ENCODE results near the gene SLC2A2.
"Not testable (repeated sequence)": the region's sequence is repeated elsewhere in the genome, so short reads cannot be mapped to it uniquely, and the experiment has no call there.

The SLC2A2 gene

DNA sequence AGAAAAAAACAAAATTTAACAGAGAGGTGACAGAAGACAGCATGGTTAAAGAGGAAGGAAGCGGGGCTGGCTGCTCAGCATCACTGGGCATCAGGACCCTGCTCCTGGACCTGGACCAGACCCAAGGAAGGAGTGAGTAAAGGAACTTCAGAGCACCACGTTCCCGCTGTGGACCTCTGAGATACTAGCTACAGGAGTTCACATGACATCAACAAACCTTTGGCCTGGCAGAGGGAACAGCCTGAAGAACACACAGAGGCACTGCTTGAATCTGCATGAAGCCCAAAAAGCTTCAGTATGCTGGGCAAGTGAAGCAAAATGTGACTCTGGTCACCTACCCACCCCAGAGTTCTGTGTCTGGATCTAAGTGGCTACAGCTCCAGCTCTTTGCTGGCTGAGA is 38.1 kb downstream of the SLC2A2 start:
- no peak for DNase-seq (ENCODE audit: low read depth, low spot score)

DNA sequence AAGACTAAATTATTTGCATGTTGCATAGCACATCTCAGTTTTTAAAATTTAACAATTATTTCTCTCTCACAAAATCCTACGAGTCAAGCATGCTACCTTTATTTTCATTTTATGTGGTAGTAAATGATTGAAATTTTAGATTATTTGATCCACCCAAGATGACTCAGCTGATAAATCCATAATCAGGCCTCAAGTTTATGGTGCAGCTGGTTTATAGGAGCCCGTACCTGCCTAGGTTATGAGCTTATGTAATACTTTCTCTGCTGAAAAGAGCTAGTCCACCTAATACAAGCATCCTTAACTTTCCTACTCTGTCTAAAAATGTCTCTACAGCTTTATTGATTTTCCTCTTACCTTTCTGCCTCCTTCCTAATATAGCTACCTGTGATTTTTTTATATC is 41.2 kb downstream of the SLC2A2 start:
- DNase-seq (ENCODE audit: low read depth, low spot score), result no peak

DNA sequence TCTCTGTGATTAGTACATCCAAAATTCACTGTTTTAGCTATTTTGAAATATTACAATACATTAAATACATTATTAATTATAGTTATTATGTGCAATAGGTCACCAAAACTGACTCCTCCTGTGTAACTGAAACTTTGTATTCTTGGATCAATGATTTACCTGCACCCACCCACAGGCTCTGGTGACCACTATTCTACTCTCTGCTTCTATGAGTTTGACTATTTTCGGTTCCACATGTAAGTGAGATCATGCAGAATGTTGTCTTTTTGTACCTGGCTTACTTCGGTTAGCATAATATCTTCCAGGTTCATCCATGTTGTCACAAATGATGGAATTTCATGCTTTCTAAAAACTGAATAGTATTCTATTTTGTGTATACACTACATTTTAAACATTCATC is 43.8 kb downstream of the SLC2A2 start:
- no peak for DNase-seq (ENCODE audit: low read depth, low spot score)

DNA sequence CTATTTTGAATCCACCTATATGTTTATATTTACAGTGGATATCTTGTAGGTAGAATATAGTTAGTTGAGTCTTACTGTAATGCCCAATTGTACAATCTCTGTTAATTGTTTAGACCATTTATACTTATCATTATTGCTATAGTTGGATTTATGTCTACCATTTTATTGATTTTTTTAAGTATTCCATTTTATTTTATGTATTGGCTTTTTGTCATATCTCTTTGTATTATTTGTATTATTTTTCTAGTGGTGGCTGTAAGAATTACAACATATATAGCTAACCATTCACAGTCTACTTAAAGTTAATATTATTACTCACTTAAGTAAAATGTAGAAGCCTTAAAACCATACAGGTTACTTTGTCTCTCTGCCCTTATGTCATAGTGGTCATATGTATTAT is 46.1 kb downstream of the SLC2A2 start:
- no peak for DNase-seq (ENCODE audit: low read depth, low spot score)

DNA sequence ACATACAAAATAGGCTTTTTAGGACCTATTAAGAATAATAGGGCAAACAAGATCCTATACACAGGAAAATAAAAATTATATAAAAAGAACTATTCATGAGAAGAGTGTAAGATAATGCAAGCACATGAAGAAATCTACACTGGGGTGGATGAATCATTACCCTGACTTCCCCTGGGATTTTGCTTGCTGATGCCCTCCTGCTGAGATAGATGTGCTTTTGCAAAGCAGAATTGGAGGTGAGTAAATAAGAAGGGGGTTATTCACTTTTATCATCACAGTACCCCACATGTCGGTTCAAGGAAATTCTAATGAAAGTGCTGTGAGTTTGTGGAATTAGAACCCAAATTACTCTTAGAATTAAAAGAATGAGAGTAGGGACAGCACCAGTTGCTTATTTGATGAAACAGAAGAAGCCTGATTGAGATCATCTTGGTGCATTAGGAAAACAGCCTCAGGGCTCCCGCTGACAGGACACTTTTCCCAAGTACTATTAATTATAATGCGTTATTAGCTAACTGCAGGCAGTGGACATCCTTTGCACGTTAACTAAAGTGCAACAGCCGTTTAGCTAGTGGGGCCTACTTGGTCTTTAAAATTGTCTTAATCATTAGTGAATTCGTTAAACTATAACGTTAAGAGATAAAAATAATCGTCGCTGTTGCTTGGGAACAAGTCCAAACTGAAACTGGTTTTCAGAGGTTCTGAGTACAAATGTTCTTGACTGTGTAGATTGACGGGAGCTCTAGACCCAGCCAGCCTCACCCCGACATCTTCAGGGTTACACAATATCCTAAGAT is 48.4 kb downstream of the SLC2A2 start:
- no peak for DNase-seq (ENCODE audit: low read depth, low spot score)

DNA sequence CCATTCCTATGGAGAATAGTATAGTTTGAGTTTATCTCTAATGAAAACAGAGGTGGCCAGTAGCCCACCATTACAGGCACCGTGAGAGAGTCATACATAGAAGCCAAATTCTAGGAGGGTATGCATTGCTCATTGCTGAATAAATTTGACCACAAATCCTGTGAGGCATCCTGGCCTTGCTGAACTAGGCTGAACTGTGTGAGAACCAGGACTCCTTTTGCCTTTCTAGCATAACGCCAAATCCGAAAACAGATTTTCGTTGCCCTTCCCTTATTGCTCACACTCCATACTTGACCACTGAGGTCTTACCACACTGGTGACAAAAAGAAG is 50.4 kb downstream of the SLC2A2 start:
- no peak for DNase-seq (ENCODE audit: low read depth, low spot score)

DNA sequence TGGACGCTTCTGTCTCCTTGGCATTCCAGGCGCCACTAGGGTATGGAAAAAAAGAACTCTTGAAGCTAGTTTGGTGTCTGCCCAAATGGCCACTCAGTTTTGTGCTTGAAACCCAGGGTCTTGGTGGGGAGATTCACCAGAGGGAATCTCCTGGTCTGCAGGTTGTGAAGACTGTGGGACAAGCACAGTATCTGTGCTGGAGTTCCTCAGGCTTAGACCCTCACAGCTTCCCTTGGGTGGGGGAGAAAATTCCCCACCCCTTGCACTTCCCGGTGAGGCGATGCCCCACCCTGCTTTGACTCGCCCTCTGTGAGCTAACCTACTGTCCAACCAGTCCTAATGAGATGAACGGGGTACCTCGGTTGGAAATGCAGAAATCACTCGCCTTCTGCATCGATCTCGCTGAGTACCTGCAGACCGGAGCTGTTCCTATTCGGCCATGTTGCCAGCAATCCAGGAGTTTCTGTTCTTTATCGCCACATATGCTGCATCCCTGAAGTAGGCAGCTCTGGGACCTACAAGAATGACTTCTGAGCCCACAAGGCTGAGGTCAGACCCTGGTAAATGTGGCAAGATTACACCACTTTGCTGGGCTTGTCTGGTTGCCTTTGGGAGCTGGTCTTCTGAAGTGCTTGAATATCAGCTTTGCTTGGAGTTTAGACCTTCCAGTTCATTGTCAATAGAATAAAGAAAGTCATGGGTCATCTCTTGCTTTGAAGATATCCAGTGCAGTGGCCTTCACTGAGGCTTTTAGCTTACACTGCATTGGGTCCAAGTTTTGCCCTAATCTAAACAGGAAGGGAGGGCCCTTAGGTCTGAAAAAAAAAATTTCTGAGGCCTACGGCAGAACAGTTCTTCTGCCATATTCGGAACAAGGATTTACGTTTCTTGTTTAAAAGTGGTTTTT is 51.0 kb downstream of the SLC2A2 start:
- DNase-seq (ENCODE audit: low read depth, low spot score), result no peak

DNA sequence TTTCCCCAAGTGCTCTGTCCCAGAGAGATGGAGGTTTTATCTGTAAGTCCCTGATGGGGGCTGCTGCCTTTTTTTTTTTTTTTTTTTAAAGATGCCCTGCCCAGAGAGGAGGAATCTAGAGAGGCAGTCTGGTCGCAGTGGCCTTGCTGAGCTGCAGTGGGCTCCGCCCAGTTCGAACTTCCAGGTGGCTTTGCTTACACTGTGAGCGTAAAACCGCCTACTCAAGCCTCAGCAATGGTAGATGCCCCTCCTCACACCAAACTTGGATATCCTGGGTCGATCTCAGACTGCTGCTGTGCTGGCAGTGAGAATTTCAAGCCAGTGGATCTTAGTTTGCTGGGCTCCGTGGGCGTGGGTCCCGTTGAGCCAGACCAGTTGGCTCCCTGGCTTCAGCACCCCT is 51.6 kb downstream of the SLC2A2 start:
- DNase-seq (ENCODE audit: low read depth, low spot score), result no peak

DNA sequence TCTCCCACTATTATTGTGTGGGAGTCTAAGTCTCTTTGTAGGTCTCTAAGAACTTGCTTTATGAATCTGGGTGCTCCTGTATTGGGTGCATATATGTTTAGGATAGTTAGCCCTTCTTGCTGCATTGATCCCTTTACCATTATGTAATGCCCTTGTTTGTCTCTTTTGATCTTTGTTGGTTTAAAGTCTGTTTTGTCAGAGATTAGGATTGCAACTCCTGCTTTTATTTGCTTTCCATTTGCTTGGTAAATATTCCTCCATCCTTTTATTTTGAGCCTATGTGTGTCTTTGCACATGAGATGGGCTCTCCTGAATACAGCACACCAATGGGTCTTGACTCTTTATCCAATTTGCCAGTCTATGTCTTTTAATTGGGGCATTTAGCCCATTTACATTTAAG is 53.6 kb downstream of the SLC2A2 start:
- not testable (repeated sequence) for DNase-seq (ENCODE audit: low read depth, low spot score)

DNA sequence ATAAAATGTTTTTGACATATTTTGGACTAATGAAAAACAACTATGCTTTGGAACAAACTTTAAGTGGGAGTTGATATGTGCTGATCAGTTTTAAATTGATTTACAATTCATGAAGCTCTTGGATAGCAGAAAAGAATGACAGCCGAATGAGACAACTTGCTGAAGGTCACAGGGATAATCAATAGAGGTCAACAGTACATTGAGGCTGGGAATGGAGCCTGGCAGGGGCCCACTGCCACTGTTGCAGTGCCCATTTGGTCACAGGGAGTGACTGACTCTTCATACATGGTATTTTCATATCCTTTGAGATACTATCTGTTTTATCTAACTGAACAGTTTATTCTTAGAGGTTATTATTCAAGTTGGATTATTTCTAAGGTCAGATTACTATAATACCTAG is 59.4 kb downstream of the SLC2A2 start:
- no peak for DNase-seq (ENCODE audit: low read depth, low spot score)

DNA sequence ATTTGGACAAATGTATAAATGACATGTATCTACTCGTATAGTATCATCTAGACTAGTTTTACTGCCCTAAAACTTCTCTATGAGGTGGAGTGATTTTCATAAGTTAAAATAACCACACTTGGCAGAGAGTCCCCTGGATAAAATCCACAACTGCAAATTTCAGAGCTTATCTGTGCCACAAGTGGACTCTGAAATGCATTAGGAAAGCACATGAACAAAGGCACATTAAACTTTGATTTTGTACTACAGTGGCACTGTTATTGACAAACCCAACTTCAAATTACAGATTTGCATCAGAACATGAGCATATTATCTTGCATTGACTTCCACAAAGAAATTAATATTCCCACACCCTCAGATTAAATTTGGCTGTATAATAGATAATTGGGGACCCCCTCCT is 60.0 kb downstream of the SLC2A2 start:
- DNase-seq (ENCODE audit: low read depth, low spot score), result no peak

DNA sequence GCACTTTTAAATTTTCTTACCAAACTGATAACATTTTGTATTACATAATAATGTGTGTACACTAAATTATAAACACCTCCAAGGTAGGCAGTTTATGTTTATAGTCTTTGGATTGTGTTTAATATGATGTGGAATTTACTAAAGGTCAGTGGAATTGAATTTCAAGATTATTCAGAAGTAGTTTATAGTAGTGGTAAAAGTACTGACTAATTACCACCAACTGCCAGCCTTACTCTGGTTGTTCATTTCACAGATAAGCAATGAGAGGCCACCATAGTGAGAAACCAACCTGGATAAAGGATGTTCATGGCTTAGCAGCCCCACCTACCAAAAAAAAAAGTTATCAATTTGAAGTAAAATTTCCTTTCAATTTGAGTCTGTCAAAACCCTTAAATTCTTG is 64.1 kb downstream of the SLC2A2 start:
- no peak for DNase-seq (ENCODE audit: low read depth, low spot score)

DNA sequence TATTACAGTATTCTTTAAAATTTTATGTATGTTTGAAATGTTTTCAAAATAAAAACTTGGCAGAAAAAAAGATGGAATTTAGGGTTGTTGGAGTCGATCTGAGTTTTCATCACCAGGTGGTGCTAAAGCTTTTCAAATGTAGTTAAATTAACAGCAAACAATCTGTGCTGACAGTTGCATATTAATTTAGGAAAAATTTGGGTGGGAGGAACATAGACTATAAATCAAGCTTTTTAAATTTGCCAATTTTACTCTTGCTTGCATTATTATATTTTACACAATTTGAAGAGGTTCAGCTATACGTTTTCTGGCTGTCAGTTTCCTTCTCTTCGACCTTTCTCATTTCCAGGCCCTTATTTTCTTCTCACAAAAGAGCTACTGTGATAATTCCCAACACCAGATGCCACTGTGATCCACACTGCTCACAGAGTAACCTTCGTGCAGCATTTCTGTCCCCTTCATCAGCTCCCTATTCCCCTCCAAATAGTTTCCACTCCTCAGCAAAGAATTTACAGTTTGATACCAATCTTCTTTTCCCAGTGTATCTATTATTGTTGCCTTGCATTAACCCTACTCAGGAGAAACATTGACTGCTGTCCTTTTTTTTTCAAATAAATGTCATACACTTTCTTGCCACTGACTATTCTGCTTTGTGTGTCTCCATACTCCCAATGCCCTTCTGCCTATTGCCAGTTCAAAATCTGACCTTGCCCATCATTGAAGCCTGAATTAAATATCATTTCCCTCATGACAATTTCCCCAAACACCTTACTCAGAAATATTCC is 64.7 kb downstream of the SLC2A2 start:
- no peak for DNase-seq (ENCODE audit: low read depth, low spot score)

DNA sequence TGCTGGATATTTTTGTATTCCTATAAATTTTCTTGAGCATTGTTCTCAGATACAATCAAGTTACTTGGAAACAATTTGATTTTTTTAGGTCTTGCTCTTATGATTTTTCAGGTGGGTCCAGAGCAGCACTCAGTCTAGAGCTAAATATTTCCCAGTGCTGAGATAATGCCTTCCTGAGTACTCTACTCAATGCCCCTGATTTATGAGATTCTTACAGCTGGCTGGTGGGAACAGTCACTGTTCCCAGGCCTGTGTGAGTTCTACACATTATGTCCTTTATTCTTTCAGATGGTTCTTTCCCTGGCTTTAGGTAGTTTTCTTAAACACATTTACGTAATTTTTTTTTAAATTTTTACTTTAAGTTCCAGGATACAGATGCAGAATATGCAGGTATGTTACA is 67.1 kb downstream of the SLC2A2 start:
- DNase-seq (ENCODE audit: low read depth, low spot score), result no peak

DNA sequence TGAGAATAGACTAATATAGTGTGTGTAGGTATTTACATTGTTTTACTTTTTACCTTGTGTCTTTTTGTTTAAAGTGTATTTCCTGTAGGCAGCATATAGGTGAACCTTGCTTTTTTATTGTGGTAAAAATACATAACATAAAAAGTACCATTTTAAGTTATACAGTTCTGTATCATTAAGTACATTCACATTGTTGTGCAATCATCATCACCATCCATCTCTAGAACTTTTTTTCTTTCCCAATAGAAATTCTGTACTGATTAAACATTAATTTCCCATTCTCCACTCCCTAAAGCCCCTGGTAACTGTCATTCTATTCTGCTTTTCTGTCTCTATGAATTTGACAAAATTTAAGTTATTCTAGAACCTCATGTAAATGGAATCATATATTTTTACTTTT is 69.9 kb downstream of the SLC2A2 start:
- DNase-seq (ENCODE audit: low read depth, low spot score), result no peak

DNA sequence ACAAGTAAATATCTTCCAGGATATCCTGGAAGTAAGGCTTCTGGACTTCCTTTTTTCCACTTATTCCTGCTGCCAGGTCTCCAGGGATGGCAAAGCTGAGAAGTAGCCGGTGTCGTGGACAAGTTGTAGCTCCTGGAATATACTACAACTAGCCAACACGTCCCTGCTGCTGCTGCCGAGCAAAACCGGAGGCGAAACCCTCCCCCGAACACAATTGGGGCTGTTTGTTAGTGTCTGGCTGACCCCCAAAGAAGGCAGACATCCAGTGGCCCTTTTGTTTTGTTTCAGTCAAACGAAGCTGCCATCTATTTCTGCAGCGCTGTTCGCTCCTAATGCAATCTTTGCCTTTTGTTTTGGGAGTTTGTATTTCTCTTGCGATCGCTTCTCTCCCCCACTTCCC is 72.8 kb downstream of the SLC2A2 start:
- no peak for DNase-seq (ENCODE audit: low read depth, low spot score)

DNA sequence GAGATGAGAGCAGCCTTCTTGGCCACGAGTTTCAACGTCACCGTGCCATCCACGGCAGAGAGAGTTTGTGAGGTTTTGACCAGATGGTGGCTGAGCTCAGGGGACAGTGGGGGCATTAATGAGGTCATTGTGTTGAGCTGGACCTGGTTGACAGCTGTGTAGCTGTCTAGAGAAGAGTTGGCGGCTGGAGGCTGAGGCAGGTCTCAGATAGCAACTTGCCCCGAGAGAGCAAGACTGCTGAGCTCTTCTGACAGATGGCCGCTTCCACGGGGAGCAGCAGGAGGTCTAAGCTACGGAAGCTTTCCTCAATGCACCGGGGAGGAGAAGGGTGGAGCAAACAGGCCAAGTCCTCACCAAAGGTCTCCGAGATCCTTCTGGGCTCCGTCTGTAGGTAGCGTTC is 73.3 kb downstream of the SLC2A2 start:
- DNase-seq (ENCODE audit: low read depth, low spot score), result no peak

DNA sequence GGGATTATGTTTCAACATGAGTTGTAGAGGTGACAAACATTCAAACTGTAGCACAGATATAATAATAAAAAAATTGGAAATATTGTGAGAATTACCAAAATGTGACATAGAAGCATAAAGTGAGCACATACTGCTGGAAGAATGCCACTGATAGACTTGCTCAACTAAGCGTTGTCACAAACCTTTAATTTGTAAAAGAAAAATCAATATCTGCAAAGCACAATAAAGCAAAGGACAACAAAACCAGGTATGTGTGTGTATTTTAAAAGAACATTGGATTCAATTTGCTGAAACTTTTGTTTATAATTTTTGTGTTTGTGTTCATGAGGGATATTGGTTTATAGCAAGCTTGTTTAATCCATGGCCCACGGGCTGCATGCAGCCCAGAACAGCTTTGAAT is 77.3 kb downstream of the SLC2A2 start:
- DNase-seq (ENCODE audit: low read depth, low spot score), result no peak

DNA sequence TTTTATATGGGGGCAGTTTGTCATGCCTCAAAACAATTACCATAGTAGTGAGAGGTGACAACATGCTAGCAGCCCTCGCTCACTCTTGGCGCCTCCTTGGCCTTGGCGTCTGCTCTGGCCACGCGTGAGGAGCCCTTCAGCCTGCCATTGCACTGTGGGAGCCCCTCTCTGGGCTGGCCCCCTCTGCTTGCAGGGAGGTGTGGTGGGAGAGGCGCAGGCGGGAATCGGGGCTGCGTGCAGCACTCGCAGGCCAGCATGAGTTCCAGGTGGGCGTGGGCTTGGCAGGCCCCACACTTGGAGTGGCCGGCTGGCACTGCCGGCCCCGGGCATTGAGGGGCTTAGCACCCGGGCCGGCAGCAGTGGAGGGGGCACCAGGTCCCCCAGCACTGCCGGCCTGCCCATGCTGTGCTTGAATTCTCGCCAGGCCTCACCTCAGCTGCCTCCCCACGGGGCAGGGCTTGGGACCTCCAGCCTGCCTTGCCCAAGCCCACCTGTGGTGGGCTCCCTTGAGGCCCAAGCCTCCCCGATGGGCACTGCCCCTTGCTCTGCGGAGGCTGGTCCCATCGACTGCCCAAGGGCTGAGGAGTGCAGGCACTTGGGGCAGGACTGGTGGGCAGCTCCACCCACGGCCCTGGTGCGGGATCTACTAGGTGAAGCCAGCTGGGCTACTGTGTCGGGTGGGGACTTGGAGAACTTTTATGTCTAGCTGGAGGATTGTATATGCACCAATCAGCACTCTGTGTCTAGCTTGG is 79.3 kb downstream of the SLC2A2 start:
- DNase-seq (ENCODE audit: low read depth, low spot score), result no peak

Data from iPS DF 19.7 (cell line).